Medulla oblongata (tissue), 1 donor: ENCODE data around the gene COL9A3.

Experiments used
- DNase-seq: peaks from one replicate; pipeline ENCODE4 v3.0.0-alpha.2; 2015; ENCODE audit errors: extremely low spot score

The COL9A3 gene

GRCh38 chr20:62879275-62880146 lies 62.7 kb downstream of the COL9A3 start:
- DNase-seq, result no peak

DNA sequence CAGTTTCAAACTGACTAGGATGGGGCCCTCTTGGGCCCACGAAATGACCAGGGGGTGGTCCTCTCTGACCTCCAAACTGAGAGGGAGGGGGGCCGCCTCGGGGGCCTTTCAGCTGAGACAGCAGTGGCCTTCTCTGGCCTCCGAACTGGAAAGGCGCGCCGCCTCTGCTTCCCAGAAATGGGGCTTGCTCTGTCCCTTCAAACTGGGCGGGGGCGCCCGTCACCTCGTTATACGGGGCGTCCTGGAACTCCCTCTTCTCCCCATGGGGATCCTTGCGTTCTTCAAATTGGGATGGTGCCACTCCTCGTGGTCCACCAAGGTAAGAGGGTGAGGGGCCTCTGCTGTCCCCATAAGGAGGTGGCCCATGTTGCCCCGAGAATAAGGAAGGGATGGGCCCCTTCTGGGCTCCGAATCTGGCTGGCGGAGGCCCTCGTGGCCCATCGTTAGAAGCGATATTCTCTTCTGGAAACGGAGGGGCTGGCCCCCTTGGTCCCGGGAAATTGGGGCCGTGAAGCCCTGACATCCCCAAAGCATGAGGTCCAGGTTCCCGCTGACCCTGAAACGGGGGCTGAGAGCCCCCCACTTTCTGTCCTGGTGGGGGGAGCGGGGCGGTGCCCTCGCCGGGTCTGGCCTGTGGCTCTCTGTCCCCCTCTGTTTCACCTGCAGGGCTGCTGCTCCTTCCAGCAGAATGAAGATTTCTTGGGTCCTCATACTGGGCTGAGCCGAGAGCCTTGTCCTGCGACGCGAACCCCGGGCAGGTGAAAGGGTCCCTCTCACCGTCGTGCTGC lies 63.5 kb downstream of the COL9A3 start:
- DNase-seq, result no peak

DNA sequence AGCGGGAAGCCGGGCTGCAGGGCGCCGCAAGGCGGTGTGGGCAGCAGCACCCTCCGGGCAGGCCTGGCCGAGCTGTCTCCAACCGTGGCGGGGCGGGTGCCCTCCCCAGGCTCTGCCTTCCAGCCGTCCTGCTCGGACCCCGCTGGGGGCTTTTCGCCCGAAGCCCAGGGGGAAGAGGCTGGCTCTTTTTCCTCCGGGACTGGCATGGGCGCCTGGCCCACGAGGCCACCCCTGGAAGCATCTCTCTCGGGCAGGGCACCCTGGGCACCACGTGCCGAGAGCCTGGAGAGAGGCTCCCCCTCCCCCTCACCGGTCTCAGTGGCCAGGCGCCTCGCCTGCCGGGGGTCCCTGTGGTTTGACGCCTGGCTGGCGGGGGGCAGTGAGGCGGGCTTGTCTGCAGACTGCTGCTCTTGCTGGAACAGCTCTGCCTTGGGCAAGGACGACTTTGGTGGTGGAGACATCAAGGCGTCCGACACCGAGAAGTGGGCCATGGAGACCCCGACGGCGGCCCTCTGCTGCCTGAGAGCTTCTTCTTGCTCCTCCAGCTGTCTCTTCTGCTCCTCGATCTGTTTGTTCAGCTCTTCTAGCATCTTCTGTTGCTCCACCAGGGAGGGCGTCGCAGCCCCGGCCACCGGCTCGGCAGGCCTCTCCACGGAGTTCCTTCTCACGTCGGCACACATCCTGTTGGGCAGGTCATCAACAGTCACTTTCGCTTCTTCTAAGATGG lies 64.2 kb downstream of the COL9A3 start:
- DNase-seq, result no peak

GRCh38 chr20:62881662-62882395 lies 65.0 kb downstream of the COL9A3 start:
- no peak for DNase-seq

- no peak for DNase-seq
Observed at GRCh38 chr20:62882426-62882825, 65.6 kb downstream of the COL9A3 start.

DNA sequence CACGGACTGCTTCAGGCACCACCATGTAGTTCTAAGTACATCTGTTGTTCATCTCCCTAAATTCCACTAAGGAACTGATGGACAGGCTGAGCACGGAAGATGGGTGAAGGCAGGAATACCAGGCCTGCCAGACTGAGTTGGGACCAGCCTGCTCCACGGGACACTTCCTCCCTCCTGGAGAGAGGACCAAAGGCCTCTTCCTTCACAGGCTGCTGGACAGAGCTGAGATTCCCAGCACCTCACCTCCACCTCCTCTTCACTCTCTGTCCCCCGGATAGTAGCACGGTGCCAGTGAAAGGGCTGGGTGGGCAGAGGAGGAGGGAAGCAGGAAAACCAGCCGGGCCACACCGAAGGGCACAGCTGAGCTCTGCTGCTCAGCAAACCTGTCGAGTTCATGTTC lies 67.7 kb downstream of the COL9A3 start:
- DNase-seq, result no peak

DNA sequence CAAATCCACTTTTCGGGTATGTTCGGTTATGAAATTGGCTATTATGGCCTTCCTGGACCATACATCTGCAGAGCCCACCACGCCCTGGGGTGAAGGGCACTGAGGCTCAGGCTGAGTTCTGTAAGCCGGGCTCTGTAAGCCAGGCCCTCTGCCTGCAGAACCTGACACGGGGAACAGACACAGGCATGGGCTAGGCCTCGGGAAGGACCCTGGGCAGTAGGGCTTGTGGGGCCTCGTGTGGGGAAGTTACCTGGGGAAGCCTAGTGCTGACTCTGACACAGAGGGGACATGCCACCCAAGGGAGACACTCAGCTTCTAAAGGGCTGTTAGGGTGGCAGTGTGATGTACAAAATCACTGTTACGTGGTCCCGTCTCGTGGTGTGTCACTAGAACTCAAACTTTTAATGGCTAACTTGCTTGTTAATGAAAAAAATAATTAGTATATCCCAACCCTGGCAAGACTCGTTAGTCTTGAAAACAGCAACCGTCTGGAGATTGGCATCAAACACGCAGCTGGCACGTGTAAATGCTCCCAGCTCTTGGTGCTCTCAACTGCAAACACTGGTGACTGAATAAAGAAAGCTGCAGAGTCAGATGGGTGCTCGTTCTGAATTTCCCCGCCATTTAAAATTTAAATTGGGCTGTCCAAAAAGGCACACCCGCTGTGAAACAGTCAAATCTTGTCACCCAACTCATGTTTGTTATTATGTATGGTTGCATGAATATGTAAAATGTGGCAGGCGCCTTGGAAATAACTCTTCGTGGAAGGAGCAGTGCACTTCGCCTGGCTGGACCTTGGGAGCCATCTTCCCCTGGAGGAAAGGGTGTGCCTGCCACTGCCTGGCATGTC lies 68.4 kb downstream of the COL9A3 start:
- DNase-seq, result no peak

DNA sequence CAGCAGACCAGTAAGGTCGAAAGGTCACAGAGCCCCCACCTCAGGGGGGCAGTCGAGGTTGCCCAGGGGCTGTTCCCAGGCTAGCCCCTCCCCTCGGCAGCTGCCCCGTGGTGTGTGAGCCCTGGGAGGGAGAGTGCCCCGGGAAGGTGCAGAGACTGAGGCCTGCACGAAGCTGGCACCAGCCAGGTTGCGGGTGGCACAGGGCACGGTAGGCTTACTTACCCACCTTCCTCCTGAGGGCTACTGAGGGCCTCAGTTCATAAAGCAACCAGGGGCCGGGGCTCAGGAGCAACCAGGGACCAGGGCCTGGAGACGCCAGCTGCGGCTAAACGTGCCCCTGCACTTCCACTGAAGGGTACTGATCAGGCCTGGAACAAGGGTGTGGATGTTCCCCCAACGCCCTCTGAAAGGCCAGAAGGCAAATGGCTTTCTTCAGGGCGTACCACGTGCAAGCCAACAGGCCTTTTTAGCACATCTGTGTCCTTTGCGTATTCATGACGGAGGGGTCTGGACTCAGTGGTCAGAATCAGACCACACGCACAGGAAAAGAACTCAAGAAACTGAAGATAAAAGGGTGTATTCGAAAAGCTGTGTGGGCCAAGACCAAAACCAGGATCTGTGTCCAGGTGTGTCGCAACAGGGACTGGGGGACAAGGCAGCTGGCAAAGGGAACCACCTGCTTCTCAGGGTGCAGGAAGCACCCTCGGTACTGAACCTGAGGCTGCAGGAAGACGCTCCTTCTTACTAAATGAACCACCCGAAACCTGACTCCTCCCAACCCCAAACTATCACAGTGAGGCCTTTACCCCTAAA lies 69.3 kb downstream of the COL9A3 start:
- DNase-seq, result no peak

GRCh38 chr20:62886709-62887058 lies 69.8 kb downstream of the COL9A3 start:
- DNase-seq, result no peak

GRCh38 chr20:62887152-62887859 lies 70.5 kb downstream of the COL9A3 start:
- no peak for DNase-seq

DNA sequence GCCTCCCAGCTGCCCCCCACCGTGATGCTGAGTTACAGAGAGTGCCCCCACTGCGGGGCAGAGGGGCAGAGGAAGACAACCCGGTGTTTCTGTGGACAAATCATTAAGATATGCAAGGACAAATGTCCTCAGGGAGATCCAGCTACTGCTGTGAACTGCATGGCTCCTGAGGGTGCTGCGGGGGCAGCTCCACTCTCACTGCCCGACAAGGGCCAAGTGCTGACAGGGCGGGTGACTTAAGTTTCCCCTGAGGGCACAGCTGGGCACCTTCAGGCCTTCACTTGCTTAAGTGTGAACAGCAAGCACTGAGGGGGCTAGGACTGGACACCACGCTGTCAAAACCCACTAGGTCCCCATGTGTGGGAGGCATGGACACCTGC lies 71.0 kb downstream of the COL9A3 start:
- no peak for DNase-seq

DNA sequence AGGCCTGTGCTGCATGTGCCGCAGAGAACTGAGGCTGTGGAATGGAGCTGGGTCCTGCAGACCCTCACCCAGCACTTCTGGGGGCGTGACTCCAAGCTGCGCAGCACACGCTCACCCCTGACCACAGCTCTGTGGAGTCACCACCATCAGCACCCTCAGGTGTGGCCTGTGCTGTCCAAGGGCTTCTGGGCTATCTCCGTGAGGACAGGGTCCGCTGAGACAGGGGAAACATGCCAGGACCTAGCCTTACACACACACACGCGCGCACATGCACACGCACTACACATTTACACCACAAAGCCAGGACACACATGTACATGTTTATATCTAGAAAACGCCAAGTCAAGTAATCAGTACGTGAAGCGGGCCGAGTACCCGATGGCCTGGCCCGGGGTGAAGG lies 71.6 kb downstream of the COL9A3 start:
- DNase-seq, result no peak

GRCh38 chr20:62888910-62889309 lies 72.1 kb downstream of the COL9A3 start:
- DNase-seq, result no peak

GRCh38 chr20:62889411-62889810 lies 72.6 kb downstream of the COL9A3 start:
- no peak for DNase-seq

DNA sequence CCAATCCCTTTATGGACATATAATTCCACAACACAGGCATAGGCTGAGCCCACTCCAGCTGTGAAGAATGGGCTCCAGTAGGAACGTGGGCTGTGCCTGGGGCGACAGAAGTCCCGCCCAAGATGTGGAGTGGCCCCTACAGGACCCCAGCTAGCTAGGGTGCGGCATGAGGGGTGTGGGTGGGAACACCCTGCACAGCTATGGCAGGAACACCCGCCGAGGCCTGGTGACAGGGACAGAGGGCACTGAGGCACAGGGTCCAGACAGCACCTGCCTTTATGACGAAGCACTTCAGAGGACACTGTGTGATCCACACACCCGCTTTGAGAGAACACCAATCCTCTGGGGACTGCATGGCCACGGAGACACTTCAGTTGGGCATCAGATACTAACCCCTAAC lies 73.0 kb downstream of the COL9A3 start:
- no peak for DNase-seq

GRCh38 chr20:62890444-62890843 lies 73.6 kb downstream of the COL9A3 start:
- DNase-seq, result peak; percentile 53
